Measurements from ENCODE around the gene COL4A1.
A peak's percentile ranks its signal among the peaks of the same experiment; 100 is the strongest.
"Not testable (repeated sequence)": the region's sequence is repeated elsewhere in the genome, so short reads cannot be mapped to it uniquely, and the experiment has no call there.

COL4A1 gene

DNA sequence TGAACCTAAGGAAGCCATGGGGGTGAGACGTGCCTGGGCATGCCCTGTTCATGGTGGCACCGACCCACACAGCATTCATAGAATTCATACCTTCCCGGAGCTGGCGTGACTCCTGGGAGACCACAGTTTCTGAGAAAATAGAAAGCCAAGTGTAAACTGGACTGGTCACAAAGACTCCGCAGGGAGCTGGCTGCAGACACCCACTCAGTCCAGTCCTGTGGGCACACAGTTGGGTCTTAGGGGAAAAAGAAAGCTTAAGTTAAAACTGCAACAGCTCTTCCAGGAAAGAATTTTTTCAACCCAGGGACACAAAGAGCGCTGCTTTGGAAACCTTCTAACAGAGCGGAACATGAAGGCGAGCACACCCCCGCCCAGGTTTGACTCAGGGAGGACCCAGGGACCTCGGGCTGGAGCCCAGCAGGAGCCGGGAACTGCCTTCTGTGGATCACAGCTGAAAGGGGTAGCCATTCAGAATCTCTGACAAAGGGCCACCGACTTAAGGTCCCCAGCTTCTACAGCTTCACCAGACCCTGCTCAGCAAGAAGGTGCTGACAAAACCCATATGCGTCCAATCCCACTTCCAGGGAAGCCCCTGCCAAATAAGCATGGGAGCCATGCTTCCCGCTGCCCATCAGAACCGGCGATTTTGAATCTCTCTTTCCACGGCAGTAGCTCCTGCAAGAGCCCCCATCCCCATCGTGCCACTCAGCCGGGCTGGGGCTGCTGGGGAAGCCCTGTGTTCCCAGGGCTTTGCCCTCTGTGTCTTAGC is 183.7 kb downstream of the COL4A1 start:
- DNase-seq (ENCODE audit: low read depth in 2 of 3, low spot score in 2 of 3), result no peak

DNA sequence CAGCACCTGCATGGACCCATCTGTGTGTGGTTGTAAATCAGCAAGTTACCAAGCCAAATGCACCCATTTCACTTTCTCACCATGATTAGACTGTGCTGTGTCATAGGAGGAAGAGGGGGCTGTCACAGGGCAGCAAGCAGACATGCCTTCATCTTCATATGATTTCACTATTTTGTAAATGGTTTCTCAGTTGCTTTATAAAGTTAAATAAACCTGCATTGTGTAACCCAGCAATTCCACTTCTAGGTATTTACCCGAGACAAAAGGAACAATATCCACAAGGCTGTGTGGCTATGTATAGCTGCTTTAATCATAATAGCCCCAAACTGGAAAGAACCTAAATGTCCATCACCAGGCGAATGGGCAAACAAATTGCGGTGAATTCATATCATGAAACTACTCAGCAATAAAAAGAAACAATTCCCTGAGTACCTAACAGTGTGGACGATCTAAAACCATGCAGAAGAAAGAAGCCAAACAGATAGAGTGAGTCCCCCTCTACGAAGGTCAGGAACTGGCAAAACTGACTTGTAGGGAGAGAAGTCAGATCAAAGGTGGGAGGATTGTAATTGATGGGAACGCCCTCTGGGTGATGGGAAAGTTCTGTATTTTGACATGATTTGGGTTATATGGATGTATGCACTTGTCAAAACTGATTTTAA is 185.4 kb downstream of the COL4A1 start:
- no peak for DNase-seq (ENCODE audit: low read depth in 2 of 3, low spot score in 2 of 3)

DNA sequence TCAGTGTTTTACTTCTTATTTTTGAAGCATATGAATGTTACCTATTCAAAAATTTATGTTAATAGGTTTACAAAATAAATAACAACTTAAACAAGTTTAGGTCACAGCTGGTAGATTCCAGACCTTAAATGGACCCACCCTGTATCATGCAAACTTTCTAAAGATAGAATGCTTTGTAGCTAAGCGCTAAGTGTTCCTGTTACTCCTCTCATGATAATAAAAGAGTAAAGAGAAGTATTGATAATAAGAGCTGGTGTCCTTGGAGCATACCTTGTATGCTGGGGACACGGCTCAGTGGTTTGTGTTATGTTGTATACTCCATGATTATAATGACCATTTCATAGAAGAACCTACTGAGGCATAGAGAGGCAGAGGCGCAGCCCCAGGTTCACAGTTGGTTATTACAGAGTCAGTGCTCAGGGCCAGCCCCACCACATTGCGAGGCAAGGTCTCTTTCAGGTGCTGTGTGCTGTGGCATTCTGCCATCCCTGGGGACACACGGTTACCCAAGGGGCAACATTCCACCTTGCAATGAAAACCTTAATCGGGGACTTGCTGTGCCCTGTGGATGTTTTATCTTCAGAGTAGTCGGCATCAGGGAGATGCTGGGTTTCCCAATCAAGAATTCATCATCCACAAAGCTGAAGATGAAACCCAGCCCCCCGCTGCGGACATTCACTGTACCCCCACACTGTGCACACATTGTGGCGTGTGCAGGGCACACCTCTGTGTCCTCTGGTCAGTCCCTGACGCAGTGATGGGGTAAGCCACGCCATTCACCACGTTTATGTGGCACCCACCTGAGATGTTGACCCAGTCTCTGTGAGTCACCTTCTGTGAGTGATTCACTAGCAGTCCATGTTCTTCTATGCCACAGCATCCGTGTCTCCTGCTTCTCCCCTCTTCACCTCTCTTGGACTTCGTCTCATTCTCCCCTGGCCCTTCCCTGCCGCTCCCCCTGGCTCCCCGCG is 186.7 kb downstream of the COL4A1 start:
- no peak for DNase-seq (ENCODE audit: low read depth in 2 of 3, low spot score in 2 of 3)

DNA sequence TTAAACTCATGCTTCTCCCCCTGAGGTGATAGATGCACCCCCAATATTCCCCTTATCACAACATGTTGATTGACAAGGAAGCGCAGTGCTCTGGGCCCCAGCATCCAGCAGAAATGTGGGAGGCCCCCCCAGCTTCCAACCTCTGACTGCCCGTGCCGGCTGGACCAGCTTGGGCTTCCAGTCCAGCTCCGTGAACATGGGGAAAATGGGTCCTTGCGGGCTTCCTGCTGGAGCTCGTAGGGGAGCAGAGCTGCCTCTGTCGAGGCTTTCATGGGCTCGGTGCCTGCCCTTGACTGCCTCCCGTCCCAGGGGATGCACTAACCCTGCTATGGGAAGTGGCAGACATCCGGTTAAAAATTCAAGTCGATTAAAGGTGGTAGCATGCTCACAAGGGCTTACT is 188.9 kb downstream of the COL4A1 start:
- no peak for DNase-seq (ENCODE audit: low read depth in 2 of 3, low spot score in 2 of 3)

DNA sequence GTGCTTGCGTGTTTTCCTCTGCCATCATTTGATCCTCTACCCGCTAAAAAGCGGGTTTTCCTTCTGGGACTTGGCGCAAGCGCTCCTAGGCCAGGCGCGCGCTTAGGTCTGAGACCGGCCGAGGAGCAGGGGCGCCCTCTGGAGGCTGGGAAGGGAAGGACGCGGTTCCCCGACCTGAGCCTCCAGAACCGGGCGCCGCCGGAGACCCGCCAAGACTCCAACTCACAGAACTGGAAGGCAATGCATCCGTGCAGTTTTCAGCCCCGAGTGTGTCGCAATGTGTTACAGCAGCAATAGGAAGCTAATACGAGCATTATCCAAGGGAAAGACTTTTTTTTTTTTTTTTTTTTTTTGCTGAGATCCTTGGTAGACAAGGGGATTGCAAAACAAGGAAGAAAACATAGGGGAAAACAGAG is 190.9 kb downstream of the COL4A1 start:
- DNase-seq (ENCODE audit: low read depth in 2 of 3, low spot score in 2 of 3), result peak in 2 of 3 experiments; percentile 14 to 33

DNA sequence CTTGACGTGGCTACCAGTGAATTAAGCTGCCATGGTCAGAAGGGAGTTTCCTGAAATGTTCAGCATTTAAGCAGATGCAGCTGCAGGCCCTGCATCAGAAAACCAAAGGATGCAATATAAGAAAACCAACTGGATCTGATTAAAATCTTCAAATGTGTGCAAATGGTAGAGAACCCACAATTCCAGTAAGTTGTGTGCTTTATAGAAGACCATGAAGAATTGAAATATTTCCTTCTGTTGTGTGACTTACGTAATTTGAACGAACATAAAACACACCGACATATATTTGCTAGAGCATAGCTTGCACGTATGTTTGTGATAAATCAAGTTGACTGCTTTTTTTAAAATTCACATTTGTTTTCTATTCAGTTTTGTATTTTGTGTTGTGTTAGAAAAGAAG is 191.4 kb downstream of the COL4A1 start:
- no peak for DNase-seq (ENCODE audit: low read depth in 2 of 3, low spot score in 2 of 3)

DNA sequence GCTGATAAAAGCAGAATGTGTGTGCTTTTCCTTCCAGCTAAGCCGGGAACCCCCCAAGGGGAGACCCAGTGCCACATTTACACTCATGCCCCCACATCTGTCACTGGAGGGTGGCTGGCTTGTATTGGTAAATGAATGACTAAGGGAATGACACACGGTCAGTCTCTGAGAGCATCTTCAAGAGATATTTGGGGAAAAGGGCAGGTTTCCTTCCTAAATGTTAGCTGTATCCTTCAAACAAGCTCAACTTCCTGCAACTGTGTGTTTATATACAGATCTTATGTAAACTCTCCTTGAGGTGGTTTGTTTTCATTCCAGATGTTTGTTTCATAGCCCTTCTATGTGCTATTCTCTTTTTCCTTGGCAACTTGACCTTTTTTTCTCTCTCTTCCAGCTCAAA is 192.6 kb downstream of the COL4A1 start:
- DNase-seq (ENCODE audit: low read depth in 2 of 3, low spot score in 2 of 3), result no peak

DNA sequence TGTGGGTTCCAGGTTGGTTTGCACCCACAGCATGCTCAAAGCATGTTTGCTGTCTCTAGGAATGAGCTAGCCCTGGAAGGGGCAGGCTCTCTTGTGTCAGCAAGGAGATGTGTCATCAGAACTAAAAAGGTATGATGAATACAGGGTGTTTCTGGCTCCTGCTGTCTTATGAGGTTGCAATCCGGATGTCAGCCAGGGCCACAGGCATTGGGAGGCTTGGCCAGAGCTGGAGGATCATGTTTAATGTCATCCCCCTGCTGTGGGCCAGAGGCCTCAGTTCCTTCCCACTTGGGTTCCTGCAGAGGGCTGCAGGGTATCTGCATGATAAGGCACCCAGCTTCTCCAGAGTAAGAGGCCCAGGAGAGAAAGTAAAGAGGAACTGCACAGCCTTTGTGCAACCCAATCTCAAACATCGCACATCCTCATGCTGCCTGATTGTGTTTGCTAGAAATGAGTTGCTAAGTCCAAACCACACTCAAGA is 193.6 kb downstream of the COL4A1 start:
- no peak for DNase-seq (ENCODE audit: low read depth in 2 of 3, low spot score in 2 of 3)

DNA sequence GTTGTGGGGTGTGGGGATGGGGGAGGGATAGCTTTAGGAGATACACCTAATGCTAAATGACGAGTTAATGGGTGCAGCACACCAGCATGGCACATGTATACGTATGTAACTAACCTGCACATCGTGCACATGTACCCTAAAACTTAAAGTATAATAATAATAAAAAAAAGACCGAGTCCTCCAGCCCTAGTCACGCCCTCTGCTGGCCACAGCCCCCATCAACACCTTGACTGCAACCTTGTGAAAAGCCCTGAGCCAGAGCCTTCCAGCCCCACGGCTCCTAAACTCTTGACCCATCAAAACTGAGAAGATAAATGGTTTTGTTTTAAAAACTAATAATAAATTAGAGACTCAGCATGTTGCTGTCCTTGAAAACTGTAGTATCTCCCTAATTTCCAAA is 194.6 kb downstream of the COL4A1 start:
- DNase-seq (ENCODE audit: low read depth in 2 of 3, low spot score in 2 of 3), result not testable (repeated sequence)

DNA sequence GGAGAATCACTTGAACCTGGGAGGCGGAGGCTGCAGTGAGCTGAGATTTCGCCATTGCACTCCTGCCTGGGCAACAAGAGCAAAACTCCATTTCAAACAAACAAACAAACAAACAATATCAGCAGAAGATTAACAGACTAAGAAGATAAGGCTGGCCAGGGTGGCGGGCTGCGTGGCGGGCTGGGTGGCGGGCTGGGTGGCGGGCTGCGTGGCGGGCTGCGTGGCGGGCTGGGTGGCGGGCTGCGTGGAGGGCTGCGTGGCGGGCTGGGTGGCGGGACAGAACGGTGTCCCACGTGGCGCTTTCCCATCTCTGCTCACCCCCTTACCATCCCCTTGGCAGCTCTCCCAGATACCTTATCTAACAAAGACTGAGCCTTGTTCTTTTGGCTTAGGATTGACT is 196.2 kb downstream of the COL4A1 start:
- DNase-seq (ENCODE audit: low read depth in 2 of 3, low spot score in 2 of 3), result no peak

DNA sequence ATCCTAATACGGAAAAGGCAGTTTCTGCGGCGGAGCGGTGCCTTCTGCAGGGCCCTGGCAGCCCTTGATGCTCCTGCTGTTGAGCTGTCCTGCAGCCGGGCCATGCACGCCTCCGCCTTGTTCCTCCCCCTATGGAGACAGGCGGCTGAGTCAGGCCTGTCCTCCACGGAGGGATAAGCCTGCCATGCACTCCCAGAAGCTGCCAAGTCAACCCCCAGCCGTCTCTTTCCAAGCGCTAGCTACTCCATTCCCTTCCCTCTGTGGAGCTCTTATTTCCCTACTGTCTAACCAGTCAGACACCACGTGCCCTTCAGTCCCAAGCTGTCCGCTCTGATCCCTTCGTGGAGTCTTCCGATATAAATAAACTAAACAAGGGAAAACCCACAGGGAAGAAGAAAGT is 197.0 kb downstream of the COL4A1 start:
- DNase-seq (ENCODE audit: low read depth in 2 of 3, low spot score in 2 of 3), result no peak

DNA sequence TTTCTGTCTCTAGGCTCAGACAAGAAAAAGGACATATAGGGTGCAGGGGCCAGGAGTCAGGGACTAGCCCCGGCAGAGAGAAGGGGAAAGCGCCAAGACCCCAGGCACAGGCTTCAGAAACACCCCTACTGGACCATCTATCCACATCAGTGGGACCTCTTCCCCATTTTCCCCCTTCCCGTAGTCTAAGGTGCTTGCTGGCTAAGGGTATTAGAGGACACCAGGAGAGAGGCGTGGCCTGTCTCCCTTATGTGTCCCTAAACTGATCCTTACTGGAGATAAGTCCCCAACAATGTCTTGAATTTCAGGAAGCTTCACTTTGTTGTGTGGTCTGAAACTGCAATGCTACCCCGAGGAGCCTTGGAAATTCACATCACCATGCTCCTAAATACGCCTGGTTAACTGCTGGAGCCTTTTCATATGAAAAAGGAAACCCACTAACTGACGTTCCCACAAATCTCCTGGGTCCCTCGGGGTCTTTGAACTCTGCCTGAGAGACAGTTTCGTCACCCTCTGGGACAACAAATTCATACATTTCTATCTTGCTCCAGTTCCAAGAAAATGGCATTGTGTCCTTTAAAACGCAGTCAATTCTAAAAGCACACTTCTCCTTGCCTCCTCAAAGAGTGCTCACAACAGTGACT is 197.7 kb downstream of the COL4A1 start:
- DNase-seq (ENCODE audit: low read depth in 2 of 3, low spot score in 2 of 3), result no peak

DNA sequence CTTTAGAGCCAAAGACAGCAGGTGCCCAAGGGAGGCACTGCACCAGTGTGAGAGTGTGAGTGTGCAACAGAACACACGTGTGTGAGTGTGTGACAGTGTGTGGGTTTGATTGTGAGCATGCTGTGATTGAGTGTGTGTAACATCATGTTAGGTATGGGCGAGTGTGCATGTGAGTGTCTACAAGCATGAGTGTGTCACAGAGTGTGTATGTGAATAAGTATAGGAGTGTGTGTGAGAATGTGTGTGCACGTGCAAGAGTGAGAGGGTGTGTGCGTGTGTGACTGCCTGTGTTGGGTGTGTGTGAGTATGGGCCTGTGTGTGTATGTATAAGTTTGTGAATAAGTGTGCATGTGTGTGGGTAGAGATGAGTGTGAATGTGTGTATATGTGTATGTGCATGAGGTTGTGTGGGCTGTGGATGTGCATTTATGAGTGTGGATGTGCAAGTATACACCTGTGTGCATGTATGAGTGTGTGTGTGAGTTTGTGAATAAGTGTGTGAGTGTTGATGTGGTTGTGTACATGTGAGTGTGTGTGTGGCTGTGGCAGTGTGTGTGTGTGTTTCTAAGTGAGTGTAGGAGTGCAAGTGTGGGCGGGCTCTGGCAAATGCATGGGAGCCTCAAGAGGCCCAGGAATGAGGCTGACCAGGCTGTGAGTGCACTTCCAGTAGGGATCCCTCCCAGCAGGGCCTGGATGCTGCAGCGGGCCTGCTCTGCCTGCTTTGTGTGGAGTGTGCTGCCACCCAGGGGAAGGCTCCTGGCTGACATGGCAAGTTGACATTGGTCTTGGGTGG is 198.4 kb downstream of the COL4A1 start:
- DNase-seq (ENCODE audit: low read depth in 2 of 3, low spot score in 2 of 3), result no peak

DNA sequence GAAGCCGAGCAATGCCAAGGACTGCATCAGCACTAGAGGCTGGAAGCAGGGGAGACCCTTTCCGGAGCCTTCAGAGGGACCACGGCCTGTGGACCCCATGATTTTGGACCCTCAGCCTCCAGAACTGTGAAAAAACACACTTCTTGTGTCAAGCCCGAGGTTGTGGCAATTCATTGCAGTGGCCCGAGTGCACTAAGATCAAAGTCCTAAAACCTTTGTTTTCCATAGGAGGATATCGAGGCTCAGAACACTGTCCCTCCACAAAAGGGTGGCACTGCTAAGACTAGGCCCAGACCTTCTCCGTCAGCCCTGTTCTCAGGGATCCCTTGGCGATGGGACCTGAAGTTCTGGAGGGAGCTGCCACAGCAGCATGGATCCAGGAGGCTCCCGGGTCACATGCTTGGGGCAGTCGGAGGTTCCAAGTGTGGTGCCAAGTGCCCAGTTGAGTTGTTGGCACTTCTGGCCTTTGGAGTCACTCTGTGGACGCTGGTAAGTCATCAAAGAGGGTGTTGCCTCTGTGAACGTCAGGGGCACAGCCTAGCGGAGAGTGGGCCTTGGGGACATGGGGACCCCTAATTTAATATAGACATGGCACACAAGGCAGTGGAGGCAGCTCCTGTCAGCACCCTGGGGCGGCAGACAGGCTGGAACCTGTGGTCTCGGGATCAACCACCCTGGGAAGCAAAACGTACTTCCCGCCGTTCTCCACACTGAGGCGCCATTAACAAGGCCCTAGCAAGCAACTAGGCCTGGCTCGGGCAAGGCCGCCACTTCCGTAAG is 199.2 kb downstream of the COL4A1 start:
- DNase-seq (ENCODE audit: low read depth in 2 of 3, low spot score in 2 of 3), result no peak

DNA sequence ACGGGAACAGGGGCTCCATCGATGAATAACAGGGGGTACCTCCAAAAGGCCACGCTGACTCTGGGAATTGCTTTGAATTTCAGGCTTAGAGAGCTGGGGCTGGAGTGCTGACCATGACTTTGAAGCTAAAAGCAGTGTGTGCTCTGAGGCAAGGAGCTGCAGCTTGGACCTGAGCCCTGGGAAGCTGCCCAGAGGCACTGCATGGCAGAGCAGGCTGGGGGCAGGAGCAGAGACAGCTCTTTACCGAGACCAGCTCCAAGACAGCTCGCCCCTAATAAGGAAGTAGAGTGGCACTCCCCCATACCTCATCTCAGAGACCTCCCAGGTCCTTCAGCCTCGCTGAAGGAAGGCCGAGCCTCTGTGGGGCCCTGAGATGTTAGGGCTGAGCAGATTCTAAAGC is 200.2 kb downstream of the COL4A1 start:
- DNase-seq (ENCODE audit: low read depth in 2 of 3, low spot score in 2 of 3), result no peak

DNA sequence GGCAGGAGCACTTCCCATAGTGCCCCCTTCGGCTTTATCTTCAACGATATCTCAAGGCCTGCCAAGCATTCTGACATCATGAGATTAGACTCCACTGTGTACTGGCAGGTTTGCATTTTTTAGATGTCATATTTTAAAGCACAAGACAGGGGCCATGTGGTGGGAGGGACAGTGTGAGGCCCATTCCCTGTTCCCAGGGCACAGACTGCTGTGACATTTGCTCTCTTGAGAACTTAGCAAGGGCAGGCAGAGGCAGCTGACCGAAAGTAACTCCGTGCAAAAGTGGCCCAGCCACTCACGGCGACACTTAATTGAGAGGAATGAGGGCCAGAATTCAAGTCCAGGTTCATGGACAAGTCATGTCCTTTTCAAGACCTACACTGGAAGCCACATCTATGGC is 201.8 kb downstream of the COL4A1 start:
- no peak for DNase-seq (ENCODE audit: low read depth in 2 of 3, low spot score in 2 of 3)

DNA sequence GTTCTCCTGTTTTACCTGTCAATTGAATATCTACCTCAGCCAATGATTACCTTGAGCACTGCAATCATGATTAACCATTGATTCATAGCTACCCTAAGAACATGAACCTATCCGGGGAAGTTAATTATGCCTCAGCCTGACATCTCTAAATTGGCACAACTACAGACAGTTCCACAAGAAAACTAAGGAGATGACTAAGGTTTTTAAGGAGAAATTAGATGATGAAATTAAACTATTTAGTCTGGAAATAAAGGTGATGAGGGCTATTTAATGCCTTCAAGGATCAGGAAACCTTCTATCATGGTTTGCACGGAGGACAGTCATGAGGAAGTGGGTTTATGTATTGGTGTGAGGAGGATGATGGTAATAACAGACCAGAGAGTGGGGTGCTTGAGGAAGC is 203.4 kb downstream of the COL4A1 start:
- DNase-seq (ENCODE audit: low read depth in 2 of 3, low spot score in 2 of 3), result no peak

DNA sequence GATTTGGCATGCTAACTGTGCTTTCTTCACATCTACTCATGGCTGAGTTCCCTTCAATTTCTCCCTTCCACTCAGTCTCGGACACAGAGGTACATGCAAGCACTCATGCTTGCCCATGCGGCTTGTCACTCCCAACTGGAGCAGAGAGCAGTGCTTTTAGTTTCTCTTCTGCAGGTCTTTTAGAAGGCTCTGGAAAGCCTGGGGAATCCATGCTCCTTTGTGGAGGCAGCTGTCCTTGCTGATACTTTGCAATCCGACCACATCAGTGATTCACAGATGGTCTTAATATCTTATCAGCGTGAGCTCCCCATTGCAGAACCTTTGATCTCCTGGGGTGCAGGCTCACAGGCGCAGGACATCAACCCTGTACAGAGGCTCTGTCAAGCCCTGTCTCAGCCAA is 203.9 kb downstream of the COL4A1 start:
- no peak for DNase-seq (ENCODE audit: low read depth in 2 of 3, low spot score in 2 of 3)

DNA sequence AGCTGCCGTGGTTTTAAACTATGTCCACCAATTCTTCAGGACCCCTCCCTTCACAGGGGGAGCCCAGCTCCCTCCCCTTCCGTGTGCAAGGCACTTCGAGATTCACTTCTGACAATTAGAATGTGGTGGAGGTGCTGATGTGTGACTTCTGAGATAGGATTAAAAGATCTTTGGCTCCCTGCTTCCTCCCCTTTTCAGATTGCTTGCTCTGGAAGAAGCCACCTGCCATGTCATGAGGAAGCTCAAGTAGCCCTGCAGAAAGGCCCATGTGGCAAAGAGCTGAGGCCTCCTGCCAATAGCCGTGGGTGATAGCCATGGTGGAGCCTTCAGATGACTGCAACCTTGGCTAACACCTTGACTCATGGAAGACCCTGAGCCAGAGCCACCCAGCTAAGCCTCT is 204.9 kb downstream of the COL4A1 start:
- DNase-seq (ENCODE audit: low read depth in 2 of 3, low spot score in 2 of 3), result no peak

DNA sequence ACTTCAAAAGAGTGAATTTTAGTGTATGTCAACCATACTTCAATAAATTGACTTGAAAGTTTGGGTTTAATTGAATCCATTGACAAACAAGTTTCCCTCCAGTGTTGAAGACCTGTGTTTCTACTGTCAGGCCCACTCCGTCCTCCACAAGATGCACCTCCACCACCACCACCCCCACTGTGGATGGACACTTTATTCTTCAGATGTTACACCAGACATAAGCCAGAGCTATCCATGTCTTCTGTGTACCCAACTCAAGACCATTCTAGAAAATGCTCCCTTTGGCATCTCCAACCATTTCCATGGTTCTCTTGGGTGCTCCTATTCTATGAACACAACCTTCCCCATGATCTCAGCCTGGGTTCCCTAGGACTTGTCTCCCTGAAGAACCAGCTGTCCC is 207.0 kb downstream of the COL4A1 start:
- no peak for DNase-seq (ENCODE audit: low read depth in 2 of 3, low spot score in 2 of 3)
